SK-N-MC (cell line): Measurements from ENCODE around the gene C6orf15.
A peak's percentile ranks its signal among the peaks of the same experiment; 100 is the strongest.
"Not testable (repeated sequence)": the region's sequence is repeated elsewhere in the genome, so short reads cannot be mapped to it uniquely, and the experiment has no call there.

Experiments
- DNase-seq: peaks from one replicate; pipeline ENCODE4 v3.0.0-alpha.2; 2011; ENCODE audit warnings: low read depth, low spot score
- H3K27ac ChIP-seq: fragments of 200-600 bp; sonication (generic); 2 replicates; pipeline ENCODE4 v1.5.1; 2016; ENCODE audit warnings: mixed run types
- H3K36me3 ChIP-seq: fragments of 200-600 bp; sonication (generic); 2 replicates; pipeline ENCODE4 v1.6.1; 2017; ENCODE audit warnings: antibody characterized with exemption, low read length, mixed read lengths; ENCODE audit not compliant: insufficient read depth
- H3K4me3 ChIP-seq: fragments of 200-600 bp; sonication (generic); 2 replicates; pipeline ENCODE4 v1.5.1; 2016
- H3K9ac ChIP-seq: fragments of 200-600 bp; sonication (generic); 2 replicates; pipeline ENCODE4 v1.8.0; 2017; ENCODE audit warnings: mixed run types, mixed read lengths; ENCODE audit not compliant: insufficient read length
- H3K9me3 ChIP-seq: fragments of 200-600 bp; sonication (generic); 2 replicates; pipeline ENCODE4 v1.6.1; 2017; ENCODE audit warnings: low read depth, mild to moderate bottlenecking, antibody characterized with exemption, low read length, moderate library complexity, mixed read lengths
- EZH2 ChIP-seq: fragments of 200-600 bp; sonication (generic); IDR thresholded peaks from one replicate; pipeline ENCODE4 v1.6.1; 2017; ENCODE audit warnings: antibody characterized with exemption
- FOXP2 ChIP-seq: optimal IDR thresholded peaks from 2 replicates; pipeline ENCODE3; 2011; ENCODE audit warnings: mild to moderate bottlenecking, moderate library complexity; ENCODE audit not compliant: insufficient read depth; ENCODE audit errors: extremely low read length, control extremely low read depth
- POLR2AphosphoS5 ChIP-seq: IDR thresholded peaks from 2 replicates; pipeline ENCODE4 v1.6.1; 2012; ENCODE audit warnings: mild to moderate bottlenecking, low read depth, low read length, borderline replicate concordance

C6orf15 gene

DNA sequence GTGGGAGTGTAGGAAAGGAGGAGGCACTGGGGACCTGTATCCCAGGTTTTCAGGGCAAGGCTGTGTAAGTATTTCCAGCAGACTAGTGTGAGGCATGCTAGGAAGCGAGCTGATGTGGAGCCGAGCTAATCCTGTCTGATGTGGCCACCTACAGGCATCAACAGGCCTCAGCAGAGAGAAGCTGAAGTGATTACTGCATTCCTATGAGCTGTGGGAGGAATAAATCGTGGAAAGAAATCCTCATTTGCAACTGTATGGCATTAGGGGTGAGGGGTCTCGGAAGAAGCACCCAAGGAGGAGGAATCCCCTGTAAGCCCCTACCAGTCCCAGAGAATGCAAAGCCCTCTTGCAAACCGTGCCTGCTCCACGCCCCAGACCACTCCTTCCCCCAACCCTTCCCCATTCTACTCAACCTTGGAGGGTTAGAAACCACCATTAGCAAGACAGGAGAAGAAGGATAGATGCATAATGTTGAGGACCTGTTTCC is 41.6 kb downstream of the C6orf15 start:
- TF ChIP-seq FOXP2 (no peak), EZH2 (no peak), POLR2AphosphoS5 (no peak)
- Histone ChIP-seq H3K9ac (no peak overlapping the region), H3K27ac (no peak overlapping the region), H3K36me3 (no peaks in the 10 kb centered on the region), H3K4me3 (no peak overlapping the region), H3K9me3 (no peaks in the 10 kb centered on the region)
- DNase-seq: no peak

DNA sequence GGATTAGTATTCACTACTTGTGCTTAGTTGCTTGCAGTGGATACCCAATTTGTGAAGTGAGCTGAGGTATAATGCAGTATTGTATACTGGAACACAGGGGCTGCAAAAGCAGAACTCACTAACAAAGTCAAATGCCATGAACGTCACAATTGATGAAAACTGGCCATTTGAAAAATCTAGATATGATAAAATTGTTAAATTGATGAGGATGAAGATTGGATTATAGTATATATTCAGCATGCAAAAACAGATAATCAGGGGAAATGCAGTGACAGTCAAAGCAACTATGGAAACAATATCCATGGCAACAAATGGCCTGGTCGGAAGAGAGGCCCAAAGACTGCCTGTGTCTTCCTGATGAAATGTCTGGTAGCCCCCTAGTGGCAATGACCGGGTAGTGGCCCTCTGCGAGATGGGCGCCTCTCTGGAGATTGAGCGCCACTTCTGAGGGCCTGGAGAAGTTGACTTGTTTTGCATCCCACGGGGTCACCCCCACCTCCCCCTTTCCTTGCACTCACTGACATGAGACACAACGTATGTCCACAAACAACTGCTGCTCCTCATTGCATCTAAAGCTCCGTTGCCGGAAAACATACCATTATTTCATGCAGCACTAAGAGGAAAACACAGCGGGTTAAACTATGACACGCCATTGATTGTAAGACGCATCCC is 43.6 kb downstream of the C6orf15 start:
- TF ChIP-seq EZH2 (no peak), FOXP2 (peak; percentile 29), POLR2AphosphoS5 (no peak)
- H3K4me3 ChIP-seq: no peak overlapping the region
- peak; percentile 62 for DNase-seq
- H3K9ac ChIP-seq: no peak overlapping the region
- no peak overlapping the region for H3K27ac ChIP-seq
- H3K9me3 ChIP-seq: no peaks in the 10 kb centered on the region
- H3K36me3 ChIP-seq: no peaks in the 10 kb centered on the region

DNA sequence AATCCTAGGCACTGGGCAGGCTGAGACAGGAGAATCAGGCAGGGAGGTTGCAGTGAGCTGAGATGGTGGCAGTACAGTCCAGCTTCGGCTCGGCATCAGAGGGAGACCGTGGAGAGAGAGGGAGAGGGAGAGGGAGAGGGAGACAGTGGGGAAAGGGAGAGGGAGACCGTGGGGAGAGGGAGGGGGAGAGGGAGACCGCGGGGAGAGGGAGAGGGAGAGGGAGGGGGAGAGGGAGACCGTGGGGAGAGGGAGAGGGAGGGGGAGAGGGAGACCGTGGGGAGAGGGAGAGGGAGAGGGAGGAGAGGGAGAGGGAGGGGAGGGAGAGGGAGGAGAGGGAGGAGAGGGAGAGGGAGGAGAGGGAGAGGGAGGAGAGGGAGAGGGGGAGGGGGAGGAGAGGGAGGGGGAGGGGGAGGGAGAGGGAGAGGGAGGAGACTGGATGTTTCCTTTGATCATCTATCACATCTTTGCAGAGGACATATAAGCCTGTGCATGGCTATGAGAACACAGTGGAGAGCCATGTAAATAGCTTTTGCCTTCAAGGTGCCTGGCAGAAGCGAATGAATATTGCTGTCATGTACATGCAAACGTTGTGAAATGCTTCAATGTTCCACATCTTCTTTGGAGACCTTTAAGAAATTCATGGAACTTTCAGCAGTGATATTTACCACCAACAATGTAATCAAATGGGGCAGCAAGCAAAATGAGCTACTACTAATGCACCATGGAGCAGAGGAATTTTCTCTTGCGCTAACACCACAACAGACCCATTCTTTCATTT is 44.3 kb downstream of the C6orf15 start:
- DNase-seq, H3K9me3 ChIP-seq, H3K9ac ChIP-seq, H3K36me3 ChIP-seq, H3K27ac ChIP-seq, H3K4me3 ChIP-seq: not testable (repeated sequence)

DNA sequence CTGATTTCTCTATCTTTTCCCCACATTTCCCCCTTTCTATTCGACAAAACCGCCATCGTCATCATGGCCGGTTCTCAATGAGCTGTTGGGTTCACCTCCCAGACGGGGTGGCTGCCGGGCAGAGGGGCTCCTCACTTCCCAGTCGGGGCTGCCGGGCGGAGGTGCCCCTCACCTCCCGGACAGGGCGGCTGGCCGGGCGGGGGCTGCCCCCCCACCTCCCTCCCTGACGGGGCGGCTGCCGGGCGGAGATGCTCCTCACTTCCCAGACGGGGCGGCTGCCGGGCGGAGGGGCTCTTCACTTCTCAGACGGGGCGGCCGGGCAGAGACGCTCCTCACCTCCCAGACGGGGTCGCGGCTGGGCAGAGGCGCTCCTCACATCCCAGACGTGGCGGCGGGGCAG is 45.3 kb downstream of the C6orf15 start:
- H3K9ac ChIP-seq, DNase-seq, H3K9me3 ChIP-seq, H3K36me3 ChIP-seq, H3K4me3 ChIP-seq, H3K27ac ChIP-seq: not testable (repeated sequence)

DNA sequence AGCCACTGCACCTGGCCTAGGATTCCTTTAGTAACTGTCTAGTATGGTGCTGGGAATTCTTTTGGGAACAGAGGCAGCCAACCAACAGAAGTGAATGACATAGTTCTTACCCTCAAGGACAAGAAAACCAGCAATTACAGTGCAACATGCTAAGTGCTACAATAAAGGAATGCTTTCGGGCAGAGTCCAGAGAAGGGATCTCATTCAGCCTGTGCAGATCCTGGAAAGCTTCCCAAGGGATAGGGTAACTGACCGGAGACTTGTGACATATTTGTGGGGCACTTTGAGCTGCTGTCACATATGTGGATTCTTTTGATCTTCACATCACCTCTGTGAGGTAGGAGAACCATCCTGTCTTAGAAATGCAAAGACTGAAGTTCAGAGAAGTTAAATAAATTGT is 46.8 kb downstream of the C6orf15 start:
- no peak overlapping the region for H3K27ac ChIP-seq
- no peak for TF ChIP-seq EZH2
- no peak for TF ChIP-seq POLR2AphosphoS5
- no peak for TF ChIP-seq FOXP2
- H3K9ac ChIP-seq: no peak overlapping the region
- H3K4me3 ChIP-seq: no peak overlapping the region
- no peak for DNase-seq
- H3K36me3 ChIP-seq: no peaks in the 10 kb centered on the region
- H3K9me3 ChIP-seq: no peaks in the 10 kb centered on the region

DNA sequence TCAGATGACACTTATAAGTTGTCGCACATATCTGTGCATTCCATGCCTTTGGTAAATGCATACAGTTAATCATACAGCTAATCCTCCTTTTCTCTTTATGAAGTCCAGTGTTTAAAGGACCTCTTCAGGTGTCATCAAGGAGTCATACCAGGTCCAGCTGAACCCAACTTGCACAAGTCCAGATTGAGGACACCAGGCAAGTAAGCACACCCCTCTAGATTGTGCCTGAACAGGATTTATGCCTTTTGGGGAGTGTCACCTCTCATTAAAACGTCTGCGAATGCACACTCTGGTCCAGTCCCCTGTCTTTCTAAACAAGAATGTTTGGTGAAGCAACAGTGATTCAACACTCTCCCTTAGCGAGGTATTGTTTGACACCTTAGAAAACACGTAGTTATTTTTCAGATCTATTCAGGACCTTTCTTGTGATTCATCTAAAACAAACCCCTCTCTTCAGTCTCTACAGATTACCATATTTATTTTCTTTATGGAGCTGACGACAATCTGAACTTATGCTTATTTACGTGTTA is 48.4 kb downstream of the C6orf15 start:
- no peak for TF ChIP-seq EZH2
- no peak for TF ChIP-seq FOXP2
- TF ChIP-seq POLR2AphosphoS5: no peak
- DNase-seq: no peak
- no peaks in the 10 kb centered on the region for H3K36me3 ChIP-seq
- no peak overlapping the region for H3K4me3 ChIP-seq
- no peaks in the 10 kb centered on the region for H3K9me3 ChIP-seq
- no peak overlapping the region for H3K27ac ChIP-seq
- H3K9ac ChIP-seq: no peak overlapping the region
